ENCODE results near the gene ARHGAP1.

DNA sequence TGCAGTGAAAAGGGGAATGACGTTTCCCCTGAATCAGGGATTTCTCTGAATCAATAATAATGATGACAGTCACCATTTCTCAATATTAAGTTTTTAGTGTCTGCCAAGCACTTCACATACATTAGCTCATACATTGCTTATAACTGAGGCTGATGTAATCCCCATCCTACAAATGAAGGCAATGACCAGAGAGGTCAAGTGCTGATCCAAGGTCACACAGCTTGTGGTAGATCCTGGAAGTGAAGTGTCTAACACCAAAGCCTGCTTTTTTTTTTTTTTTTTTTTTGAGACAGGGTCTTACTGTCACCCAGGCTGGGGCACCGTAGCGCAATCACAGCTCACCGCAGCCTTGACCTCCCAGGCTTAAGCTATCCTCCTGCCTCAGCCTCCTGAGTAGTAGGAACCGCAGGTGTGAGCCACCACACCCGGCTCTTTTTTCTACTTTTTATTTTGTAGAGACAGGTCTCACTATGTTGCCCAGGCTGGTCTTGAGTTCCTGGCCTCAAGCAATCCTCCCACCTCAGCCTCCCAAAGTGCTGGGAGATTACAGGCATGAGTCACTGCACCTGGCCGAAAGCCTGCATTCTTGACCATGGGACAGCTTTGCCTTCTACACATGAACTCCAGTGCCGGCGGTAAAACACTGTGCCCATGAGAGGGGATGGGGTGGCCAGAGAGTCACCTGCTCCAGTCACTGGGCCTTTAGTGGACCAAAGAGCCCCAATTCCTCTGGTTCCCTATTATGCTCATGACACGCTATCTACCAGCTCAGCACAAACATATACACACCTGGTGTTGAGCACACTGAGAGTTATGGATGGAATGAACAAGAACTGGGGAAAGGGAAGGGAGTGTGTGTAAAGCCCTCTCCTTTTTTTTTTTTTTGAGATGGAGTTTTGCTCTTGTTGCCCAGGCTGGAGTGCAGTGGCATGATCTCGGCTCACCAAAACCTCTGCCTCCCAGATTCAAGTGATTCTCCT is 17.4 kb downstream of the ARHGAP1 start:
- TF ChIP-seq, protein P1, sequence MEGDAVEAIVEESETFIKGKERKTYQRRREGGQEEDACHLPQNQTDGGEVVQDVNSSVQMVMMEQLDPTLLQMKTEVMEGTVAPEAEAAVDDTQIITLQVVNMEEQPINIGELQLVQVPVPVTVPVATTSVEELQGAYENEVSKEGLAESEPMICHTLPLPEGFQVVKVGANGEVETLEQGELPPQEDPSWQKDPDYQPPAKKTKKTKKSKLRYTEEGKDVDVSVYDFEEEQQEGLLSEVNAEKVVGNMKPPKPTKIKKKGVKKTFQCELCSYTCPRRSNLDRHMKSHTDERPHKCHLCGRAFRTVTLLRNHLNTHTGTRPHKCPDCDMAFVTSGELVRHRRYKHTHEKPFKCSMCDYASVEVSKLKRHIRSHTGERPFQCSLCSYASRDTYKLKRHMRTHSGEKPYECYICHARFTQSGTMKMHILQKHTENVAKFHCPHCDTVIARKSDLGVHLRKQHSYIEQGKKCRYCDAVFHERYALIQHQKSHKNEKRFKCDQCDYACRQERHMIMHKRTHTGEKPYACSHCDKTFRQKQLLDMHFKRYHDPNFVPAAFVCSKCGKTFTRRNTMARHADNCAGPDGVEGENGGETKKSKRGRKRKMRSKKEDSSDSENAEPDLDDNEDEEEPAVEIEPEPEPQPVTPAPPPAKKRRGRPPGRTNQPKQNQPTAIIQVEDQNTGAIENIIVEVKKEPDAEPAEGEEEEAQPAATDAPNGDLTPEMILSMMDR (IDR thresholded peaks at IDR 0.05), result no peak
- no peak for TF ChIP-seq POLR2A (IDR thresholded peaks at IDR 0.05)

All from thyroid gland (tissue), 4 donors.